WERI-Rb-1 (cell line): ENCODE data around the gene SLC30A7.
"Not testable (repeated sequence)": the region's sequence is repeated elsewhere in the genome, so short reads cannot be mapped to it uniquely, and the experiment has no call there.

Experiments
- DNase-seq: peaks from one replicate; pipeline ENCODE4 v3.0.0-alpha.2; 2020
- H3K27ac ChIP-seq: fragments of 250-450 bp; sonication (Bioruptor Pico); 2 replicates; pipeline ENCODE4 v1.5.1; 2020; ENCODE audit warnings: mild to moderate bottlenecking, moderate library complexity
- H3K27me3 ChIP-seq: fragments of 250-450 bp; sonication (Bioruptor Pico); 2 replicates; pipeline ENCODE4 v1.5.1; 2021; ENCODE audit warnings: mild to moderate bottlenecking, low read depth, moderate library complexity; ENCODE audit not compliant: insufficient read depth, severe bottlenecking
- H3K36me3 ChIP-seq: fragments of 250-450 bp; sonication (Bioruptor Pico); 2 replicates; pipeline ENCODE4 v1.5.1; 2020; ENCODE audit warnings: mild to moderate bottlenecking, moderate library complexity
- H3K4me3 ChIP-seq: 2 replicates; pipeline ENCODE4 v1.5.1; 2011; ENCODE audit warnings: low read depth, mild to moderate bottlenecking, control low read depth, low read length
- H3K9me3 ChIP-seq: fragments of 250-450 bp; sonication (Bioruptor Pico); 2 replicates; pipeline ENCODE4 v1.5.1; 2021; ENCODE audit warnings: mild to moderate bottlenecking, moderate library complexity; ENCODE audit not compliant: severe bottlenecking
- TF ChIP-seq, protein P1 (sequence below): IDR thresholded peaks from 2 replicates; pipeline ENCODE4 v1.5.1; 2011; ENCODE audit warnings: low read depth, mild to moderate bottlenecking, control low read depth, inconsistent platforms, low read length

SLC30A7 gene

DNA sequence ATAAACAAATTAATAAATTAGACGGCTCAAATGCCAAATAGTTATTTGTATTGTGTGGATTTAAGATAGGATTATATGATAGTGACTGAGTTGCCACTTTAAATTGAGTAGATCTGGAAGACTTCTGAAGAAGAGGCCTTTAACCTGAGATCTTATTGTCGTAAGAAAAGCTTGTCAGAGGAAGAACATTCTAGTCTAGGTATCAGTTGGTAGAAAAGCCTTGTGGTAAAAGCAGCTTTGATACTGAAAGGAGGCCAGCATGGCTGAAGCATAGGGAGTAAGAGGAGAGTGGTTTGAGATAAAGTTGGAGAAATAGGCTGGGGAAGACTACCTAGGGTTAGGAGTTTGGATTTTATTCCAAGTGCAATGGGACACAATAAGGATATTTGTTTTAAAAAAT lies 29.1 kb downstream of the SLC30A7 start:
- Histone ChIP-seq H3K27ac (no peak overlapping the region), H3K4me3 (no peak overlapping the region), H3K9me3 (no peaks in the 10 kb centered on the region), H3K36me3 (no peaks in the 10 kb centered on the region), H3K27me3 (no peaks in the 10 kb centered on the region)
- TF ChIP-seq, protein P1, sequence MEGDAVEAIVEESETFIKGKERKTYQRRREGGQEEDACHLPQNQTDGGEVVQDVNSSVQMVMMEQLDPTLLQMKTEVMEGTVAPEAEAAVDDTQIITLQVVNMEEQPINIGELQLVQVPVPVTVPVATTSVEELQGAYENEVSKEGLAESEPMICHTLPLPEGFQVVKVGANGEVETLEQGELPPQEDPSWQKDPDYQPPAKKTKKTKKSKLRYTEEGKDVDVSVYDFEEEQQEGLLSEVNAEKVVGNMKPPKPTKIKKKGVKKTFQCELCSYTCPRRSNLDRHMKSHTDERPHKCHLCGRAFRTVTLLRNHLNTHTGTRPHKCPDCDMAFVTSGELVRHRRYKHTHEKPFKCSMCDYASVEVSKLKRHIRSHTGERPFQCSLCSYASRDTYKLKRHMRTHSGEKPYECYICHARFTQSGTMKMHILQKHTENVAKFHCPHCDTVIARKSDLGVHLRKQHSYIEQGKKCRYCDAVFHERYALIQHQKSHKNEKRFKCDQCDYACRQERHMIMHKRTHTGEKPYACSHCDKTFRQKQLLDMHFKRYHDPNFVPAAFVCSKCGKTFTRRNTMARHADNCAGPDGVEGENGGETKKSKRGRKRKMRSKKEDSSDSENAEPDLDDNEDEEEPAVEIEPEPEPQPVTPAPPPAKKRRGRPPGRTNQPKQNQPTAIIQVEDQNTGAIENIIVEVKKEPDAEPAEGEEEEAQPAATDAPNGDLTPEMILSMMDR = no peak
- no peak for DNase-seq

DNA sequence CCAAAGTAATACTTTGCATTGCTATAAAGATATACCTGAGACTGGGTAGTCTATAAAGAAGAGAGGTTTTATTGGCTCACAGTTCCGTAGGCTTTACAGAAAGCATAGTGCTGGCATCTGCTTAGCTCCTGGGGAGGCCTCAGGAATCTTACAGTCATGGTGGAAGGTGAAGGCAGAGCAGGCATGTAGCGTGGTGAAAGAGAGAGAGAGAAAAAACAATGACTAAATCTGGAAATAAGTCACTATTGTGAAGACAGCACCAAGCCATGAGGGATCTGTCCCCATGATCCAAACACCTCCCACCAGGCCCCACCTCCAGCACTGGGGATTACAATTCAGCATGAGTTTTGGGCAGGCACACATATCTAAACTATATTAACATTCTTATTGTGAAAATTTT lies 30.4 kb downstream of the SLC30A7 start:
- TF ChIP-seq, protein P1 = no peak
- H3K27ac ChIP-seq = no peak overlapping the region
- no peaks in the 10 kb centered on the region for H3K9me3 ChIP-seq
- no peaks in the 10 kb centered on the region for H3K36me3 ChIP-seq
- H3K4me3 ChIP-seq = no peak overlapping the region
- DNase-seq = no peak
- no peaks in the 10 kb centered on the region for H3K27me3 ChIP-seq

DNA sequence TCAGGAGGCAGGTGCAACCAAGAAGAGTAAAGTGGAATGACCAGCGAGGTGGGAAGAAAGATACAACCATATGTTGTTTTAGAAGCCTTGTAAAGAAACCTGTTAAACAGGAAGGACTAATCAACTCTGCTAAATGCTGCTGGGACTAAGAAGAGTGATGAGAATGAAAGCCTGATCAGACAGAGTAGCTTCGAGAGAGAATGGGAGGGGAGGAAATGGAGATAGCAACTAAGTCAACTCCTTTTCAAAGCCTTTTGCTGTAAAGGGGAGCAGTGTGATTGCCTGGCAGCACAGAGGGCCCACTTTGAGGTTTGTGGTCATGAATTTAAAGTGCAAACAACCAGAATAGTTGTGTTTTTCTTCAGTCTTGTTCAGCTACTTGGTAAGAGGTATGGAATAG lies 31.4 kb downstream of the SLC30A7 start:
- H3K27ac ChIP-seq = no peak overlapping the region
- H3K4me3 ChIP-seq = no peak overlapping the region
- H3K9me3 ChIP-seq = no peaks in the 10 kb centered on the region
- no peaks in the 10 kb centered on the region for H3K36me3 ChIP-seq
- TF ChIP-seq, protein P1 = no peak
- no peaks in the 10 kb centered on the region for H3K27me3 ChIP-seq
- no peak for DNase-seq

DNA sequence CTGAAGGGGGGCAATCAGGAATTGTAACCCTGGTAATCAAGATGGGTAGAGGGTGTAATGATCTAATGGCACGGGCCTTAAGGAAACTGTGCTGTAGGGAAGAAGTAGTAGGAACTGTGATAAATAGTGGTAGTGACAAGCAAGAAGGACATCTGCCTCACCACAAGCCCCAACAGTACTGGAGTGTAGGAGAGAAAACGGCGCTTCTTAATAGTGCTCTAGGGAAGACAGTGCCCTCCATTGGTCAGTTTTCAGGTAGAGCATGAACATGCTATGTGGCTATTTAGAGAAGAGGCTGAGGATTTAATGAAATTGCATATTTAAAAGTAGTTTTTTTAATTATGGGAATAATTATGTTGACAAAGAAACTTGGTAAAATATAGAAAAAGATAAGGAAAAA lies 32.2 kb downstream of the SLC30A7 start:
- TF ChIP-seq, protein P1 = peak; percentile 19; the same call in 1 of the 2 replicates
- H3K4me3 ChIP-seq = no peak overlapping the region
- no peaks in the 10 kb centered on the region for H3K36me3 ChIP-seq
- H3K27me3 ChIP-seq = no peaks in the 10 kb centered on the region
- peak; percentile 49 for DNase-seq
- H3K9me3 ChIP-seq = no peaks in the 10 kb centered on the region
- H3K27ac ChIP-seq = no peak overlapping the region

DNA sequence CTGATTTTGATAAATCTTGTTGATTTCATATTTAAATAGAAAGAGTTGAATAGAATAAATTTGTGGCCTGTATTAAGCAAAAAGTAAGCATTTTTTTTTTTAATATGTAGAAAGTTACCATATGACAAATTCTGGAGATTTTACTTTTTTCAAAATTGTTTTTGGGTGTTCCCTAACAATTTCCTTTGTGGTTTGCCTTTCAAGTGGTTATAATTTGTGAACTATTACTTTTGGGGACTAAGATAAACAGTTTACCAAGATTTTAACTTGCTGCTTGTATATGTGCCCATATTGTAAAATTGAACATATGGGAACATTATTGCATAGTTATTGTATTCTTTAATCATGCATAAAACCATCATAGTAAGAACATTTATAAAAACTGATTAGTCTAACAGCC lies 34.6 kb downstream of the SLC30A7 start:
- no peak for DNase-seq
- Histone ChIP-seq H3K4me3 (no peak overlapping the region), H3K36me3 (no peaks in the 10 kb centered on the region), H3K27me3 (no peaks in the 10 kb centered on the region), H3K9me3 (no peaks in the 10 kb centered on the region), H3K27ac (no peak overlapping the region)
- TF ChIP-seq, protein P1 = no peak

DNA sequence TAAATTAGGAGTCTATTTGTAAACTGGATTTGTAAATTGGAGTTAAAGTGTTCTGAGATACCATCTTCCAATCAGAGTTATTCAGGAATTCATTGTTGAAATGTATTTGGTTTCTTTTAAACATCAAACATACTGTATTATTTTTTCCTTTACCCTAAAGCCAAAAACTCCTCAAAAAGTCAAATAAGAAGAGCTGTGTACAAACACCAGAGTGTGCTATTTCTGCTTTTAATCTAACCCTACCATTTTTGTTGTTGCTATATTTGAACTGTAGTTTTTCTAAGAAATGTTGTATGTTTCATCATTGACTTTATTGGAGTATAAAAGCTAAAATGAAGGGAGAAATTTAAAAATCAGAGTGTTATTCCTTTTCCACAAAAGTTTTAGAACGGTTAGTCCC lies 35.8 kb downstream of the SLC30A7 start:
- H3K27ac ChIP-seq = no peak overlapping the region
- no peaks in the 10 kb centered on the region for H3K27me3 ChIP-seq
- DNase-seq = no peak

DNA sequence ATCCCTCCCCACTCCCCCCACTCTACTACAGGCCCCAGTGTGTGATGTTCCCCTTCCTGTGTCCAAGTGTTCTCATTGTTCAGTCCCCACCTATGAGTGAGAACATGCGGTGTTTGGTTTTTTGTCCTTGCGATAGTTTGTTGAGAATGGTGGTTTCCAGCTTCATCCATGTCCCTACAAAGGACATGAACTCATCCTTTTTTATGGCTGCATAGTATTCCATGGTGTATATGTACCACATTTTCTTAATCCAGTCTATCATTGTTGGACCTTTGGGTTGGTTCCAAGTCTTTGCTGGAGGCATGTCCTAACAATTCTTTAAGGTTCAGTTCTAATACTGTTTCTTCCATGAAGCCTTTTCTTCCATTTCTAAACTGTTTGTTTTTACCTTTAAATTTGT lies 37.7 kb downstream of the SLC30A7 start:
- not testable (repeated sequence) for H3K36me3 ChIP-seq, H3K27ac ChIP-seq, H3K4me3 ChIP-seq, H3K27me3 ChIP-seq, H3K9me3 ChIP-seq, DNase-seq

More for the DNA sequence above, 35.8 kb downstream of the SLC30A7 start:
- no peak overlapping the region for H3K4me3 ChIP-seq
- no peaks in the 10 kb centered on the region for H3K36me3 ChIP-seq
- H3K9me3 ChIP-seq = no peaks in the 10 kb centered on the region
- TF ChIP-seq, protein P1 = no peak
